Activated gamma-delta T cell (primary cell): ENCODE measurements around the gene C16orf90.
A peak's percentile ranks its signal among the peaks of the same experiment; 100 is the strongest.

ENCODE experiments used
- DNase-seq: peaks from one replicate; lab custom pipeline; 2025; lab: John Stamatoyannopoulos, UW

C16orf90 gene

GRCh38 chr16:3465911-3466584 is 29.2 kb downstream of the C16orf90 start:
- no peak for DNase-seq

GRCh38 chr16:3465301-3465700 is 30.0 kb downstream of the C16orf90 start:
- DNase-seq, result no peak

DNA sequence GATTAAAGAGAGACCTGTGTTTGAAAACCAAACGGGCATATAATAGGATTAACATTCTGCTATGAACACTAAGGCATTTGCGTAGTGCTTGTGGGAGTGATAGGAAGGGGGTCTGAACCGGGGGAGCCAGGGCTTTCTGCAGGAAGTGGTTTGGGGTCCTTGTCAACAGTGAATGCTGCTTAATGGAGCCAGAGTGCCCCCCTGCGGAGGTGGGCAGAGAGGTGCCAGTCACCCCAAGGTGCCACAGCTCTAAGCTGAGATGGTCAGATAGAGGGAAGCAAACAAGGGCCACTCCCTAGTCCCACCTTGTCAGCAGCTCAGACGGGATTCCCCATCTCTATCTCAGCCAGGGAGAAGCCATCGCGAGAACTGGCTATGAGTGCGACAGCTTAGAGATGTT is 34.1 kb downstream of the C16orf90 start:
- DNase-seq, result no peak

GRCh38 chr16:3460585-3460984 is 34.7 kb downstream of the C16orf90 start:
- DNase-seq, result no peak

GRCh38 chr16:3460121-3460520 is 35.2 kb downstream of the C16orf90 start:
- no peak for DNase-seq

GRCh38 chr16:3459401-3460090 is 35.7 kb downstream of the C16orf90 start:
- no peak for DNase-seq

- DNase-seq, result no peak
These were observed 36.4 kb downstream of the C16orf90 start for GRCh38 chr16:3458852-3459361.

- DNase-seq, result no peak
These were observed 36.9 kb downstream of the C16orf90 start for GRCh38 chr16:3458278-3458851.

DNA sequence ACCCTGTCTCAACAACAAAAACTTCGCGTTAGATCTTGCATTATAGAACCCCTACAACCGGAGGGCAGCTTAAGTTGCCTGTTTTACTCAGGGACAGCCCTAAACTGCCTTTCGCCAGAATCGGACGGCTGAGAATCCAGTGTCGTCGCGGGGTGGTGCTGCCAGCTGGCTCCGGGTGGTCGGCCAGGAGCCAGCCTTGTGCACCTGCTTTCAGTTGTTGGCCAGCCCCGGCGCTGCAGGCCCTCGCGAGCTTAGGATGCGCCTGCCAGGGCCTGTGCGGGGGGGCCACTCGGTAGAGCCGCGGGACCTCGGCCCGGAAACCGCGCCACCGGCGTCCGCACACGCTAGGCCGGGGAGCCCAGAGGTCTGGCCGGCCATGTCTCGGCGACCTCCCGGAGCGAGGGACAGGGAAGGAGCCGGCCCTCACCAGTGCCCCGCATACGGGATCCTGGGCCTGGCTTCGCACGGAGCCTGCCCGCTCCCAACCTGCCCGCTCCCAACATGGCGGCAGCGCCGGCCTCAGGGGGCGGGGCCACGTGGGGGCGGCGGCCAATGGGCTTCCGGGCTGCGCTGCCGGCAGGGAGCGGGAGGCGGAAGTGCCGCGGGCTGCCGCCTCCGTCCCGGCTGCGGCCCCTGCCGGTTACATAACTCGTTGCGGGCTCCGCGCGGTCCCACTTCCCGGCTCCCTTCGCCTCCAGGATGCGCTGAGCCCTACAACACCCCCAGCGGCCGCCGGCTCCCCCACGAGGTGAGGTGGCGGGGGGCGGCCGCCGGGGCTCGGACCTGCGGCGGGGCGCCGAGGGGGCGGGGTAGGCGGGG is 37.6 kb downstream of the C16orf90 start:
- peak; percentile 88 for DNase-seq

- DNase-seq, result no peak
These were observed 40.6 kb downstream of the C16orf90 start for GRCh38 chr16:3454631-3455147.

DNA sequence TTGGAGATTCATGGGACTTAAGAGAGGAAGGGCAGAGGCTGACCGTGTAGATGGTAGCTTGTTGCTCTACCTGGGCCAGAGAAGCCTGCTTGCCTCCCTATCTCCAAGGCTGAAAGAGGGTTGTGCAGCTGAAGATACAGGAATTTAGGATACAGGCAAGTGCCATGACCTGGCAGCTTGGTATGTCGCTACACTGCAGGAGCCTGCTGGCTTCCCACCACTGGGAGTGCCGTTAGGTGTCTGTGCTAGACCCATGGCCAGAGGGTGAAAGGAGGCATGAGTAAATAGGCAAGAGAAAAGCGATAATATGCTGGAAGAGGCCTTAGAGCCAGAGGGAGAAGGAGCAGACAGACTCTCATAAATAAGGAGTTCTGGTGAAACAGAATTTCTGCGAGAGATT is 41.2 kb downstream of the C16orf90 start:
- no peak for DNase-seq

- no peak for DNase-seq
These were observed 51.3 kb downstream of the C16orf90 start for GRCh38 chr16:3444032-3444388.
